Heart left ventricle (tissue), 16 donors: Measurements from ENCODE around the gene TMEM271. TPM values are rescaled to one million over a fixed set of nuclear protein-coding genes. Genes with fewer than 3 reads are reported as not detected.

Source experiments
- ATAC-seq, 4 donors: fragments of 200-7000 bp; cut with Tn5 transposase; one replicate each; pipeline ENCODE4 v1.9.1; 2020 to 2022; ENCODE audit warnings: moderate library complexity in 4 of 4, mild to moderate bottlenecking in 3 of 4, moderate number of reproducible peaks in 1 of 4
- DNase-seq, 5 donors: peaks; one replicate each; pipeline ENCODE4 v3.0.0-alpha.2; 2020
- H3K27ac ChIP-seq, 12 donors: fragments of 200-600 bp; sonication (generic) in 4 of 12; one replicate each; pipeline versions ENCODE4 v1.5.0 to v1.8.0; 2016 to 2022; ENCODE audit warnings: mild to moderate bottlenecking in 2 of 12
- H3K27me3 ChIP-seq, 9 donors: fragments of 200-600 bp; sonication (generic) in 2 of 9; one replicate each; pipeline versions ENCODE4 v1.5.1 to v1.8.0; 2016 to 2022; ENCODE audit warnings: mild to moderate bottlenecking in 3 of 9
- H3K36me3 ChIP-seq, 9 donors: fragments of 200-600 bp; sonication (generic) in 2 of 9; one replicate each; pipeline versions ENCODE4 v1.5.0 to v1.8.0; 2018 to 2022; ENCODE audit warnings: mild to moderate bottlenecking in 2 of 9
- H3K4me1 ChIP-seq, 12 donors: fragments of 200-600 bp; sonication (generic) in 4 of 12; one replicate each; pipeline versions ENCODE4 v1.5.0 to v1.8.0; 2016 to 2022; ENCODE audit warnings: mild to moderate bottlenecking in 3 of 12
- H3K4me3 ChIP-seq, 12 donors: fragments of 200-600 bp; sonication (generic) in 4 of 12; one replicate each; pipeline versions ENCODE4 v1.5.0 to v1.8.0; 2017 to 2022; ENCODE audit warnings: mild to moderate bottlenecking in 9 of 12, moderate library complexity in 4 of 12
- H3K9me3 ChIP-seq, 12 donors: fragments of 200-600 bp; sonication (generic) in 4 of 12; one replicate each; pipeline versions ENCODE4 v1.5.0 to v1.8.0; 2016 to 2022; ENCODE audit warnings: mild to moderate bottlenecking in 1 of 12
- CTCF ChIP-seq, 12 donors: fragments of 200-600 bp; sonication (generic) in 4 of 12; IDR thresholded peaks; one replicate each; pipeline versions ENCODE4 v1.5.0 to v1.8.0; 2018 to 2022; ENCODE audit warnings: antibody characterized with exemption in 12 of 12, mild to moderate bottlenecking in 5 of 12
- POLR2A ChIP-seq, 2 donors: fragments of 450-650 bp; IDR thresholded peaks; one replicate each; pipeline ENCODE4 v1.6.1; 2017; ENCODE audit warnings: antibody characterized with exemption in 2 of 2, mild to moderate bottlenecking in 2 of 2, moderate library complexity in 2 of 2
- WGBS, 4 donors: extraction: QIAGEN DNeasy Blood & Tissue Kit in 2 of 4; methylation state at CpG; one replicate each; pipeline versions ENCODE4 v1.1.5 to v1.1.7; 2013 to 2018; 5-methylcytosine and 5-hydroxymethylcytosine counted together
- intact Hi-C, 10 donors: fragments of 100-400 bp; cut with DNase I; formaldehyde crosslinking; loops; one replicate each; pipeline versions ENCODE4 v1.11.1 to v1.14.2; 2022
- polyA plus RNA-seq, 2 donors: library from polyadenylated mRNA; stranded (reverse); fragments of 200-250 nt; gene quantifications; one replicate each; pipeline ENCODE4 v1.2.3, GENCODE V29; 2013
- total RNA-seq, 9 donors: library from RNA; depleted of rRNA in 2 of 9; stranded (reverse); fragments of >200 nt in 2 of 9; fragmentation: NEBNext Ultra II Directional in 3 of 9; extraction: Animal tissue kit (Norgen Biotek cat#: 25700) in 3 of 9; gene quantifications; one replicate each; pipeline versions ENCODE4 v1.1.0 to v1.2.4, GENCODE V29; 2016 to 2023
- donor health status: ischemic (EF 13 %, LVEDD 7.1; RV severe dilation, severe dysfunction).
- donor health status: healthy with polysubstance abuse.
- donor health status: DM: no; HTN: yes; CAD: no.
- donor health status: DM: no; HTN: no; CAD: no.
- donor health status: ischemic (EF 25% LVEDD 6.9; RV normal size, moderate dysfunction).
- donor health status: ischemic (EF 25% LVEDD 5.7; RV mildly dilated, moderate dysfunction).
- donor health status: healthy.
- donor health status: DM: yes; HTN: yes; CAD: no.
- donor health status: ischemic (EF 35%, LVEDD 5.7; RV mildly dilated, moderate dysfunction).
- donor health status: nonischemic (EF 11% LVEDD 7.7; RV severe dilation, severe dysfunction).
- donor health status: DM: yes; HTN: yes; CAD: no.
- donor health status: PGD.
- donor health status: ischemic (EF 29% LVEDD 5.4; RV normal size, mild dysfunction).
- donor health status: nonischemic (EF 23%, LVEDD 6.1; RV moderate dilation, normal function).

The TMEM271 gene
- total and polyA plus RNA-seq, 11 donors, result not detected

DNA sequence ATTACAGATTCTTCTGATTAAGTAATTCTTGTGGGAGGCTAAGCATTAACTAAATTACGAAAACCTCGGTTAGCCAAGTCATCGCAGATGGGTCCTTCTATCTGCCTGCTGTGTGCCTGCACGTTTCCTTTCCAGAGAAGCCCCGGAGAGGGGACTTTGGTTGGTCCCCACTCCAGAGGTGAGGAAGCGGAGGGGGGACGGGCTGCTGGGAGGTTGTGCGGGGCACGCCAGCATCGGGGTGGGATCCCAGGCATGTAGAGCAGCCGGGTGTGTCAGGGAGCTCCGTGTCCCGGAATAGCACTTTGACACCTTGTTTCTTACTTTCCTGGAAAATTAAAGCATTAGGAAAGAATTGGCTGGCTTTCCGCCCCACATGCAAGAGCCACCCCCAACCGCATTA is 50.4 kb downstream of the TMEM271 start:
- Histone ChIP-seq H3K4me1 (no peaks in the 10 kb centered on the region), H3K9me3 (no peaks in the 10 kb centered on the region), H3K36me3 (peaks cover 3 to 100% (median 94%) of the 10 kb centered on the region in 9 donors), H3K27me3 (no peaks in the 10 kb centered on the region), H3K4me3 (no peak overlapping the region), H3K27ac (no peak overlapping the region)
- 93 to 97% (median 96%) methylated on average over 15 of the region's 15 CpGs for WGBS, 4 donors
- DNase-seq, result no peak
- intact Hi-C loops, result no loop called here
- no peak for ATAC-seq
- TF ChIP-seq CTCF (IDR thresholded peaks at IDR 0.05) (no peak), POLR2A (IDR thresholded peaks at IDR 0.05) (no peak)

DNA sequence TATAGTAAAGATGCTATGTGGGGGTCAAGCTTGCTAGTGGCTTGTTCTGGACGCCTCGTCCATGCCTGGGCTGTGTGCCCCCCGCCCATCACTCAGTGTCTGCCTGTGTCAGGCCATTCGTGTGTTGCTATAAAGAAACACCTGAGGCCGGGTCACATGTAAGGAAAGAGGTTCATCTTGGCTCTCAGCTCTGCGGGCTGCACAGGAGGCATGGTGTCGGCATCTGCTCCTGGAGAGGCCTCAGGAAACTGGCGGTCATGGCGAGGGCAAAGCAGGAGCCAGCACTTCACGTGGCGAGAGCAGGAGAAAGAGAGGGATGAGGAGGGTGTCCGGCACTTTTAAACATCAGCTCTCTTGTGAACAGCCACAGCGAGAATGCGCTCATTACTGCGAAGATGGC is 51.9 kb downstream of the TMEM271 start:
- peaks cover 0 to 91% (median 81%) of the 10 kb centered on the region in 9 donors for H3K36me3 ChIP-seq
- no peak for ATAC-seq
- no peak for TF ChIP-seq POLR2A (IDR thresholded peaks at IDR 0.05)
- no peak for TF ChIP-seq CTCF (IDR thresholded peaks at IDR 0.05)
- intact Hi-C loops, result no loop called here
- DNase-seq, result no peak
- H3K4me1 ChIP-seq, result no peaks in the 10 kb centered on the region
- H3K9me3 ChIP-seq, result no peaks in the 10 kb centered on the region
- H3K4me3 ChIP-seq, result no peak overlapping the region
- H3K27ac ChIP-seq, result no peak overlapping the region
- H3K27me3 ChIP-seq, result no peaks in the 10 kb centered on the region
- 94 to 97% (median 95%) methylated on average over 15 of the region's 15 CpGs for WGBS, 4 donors

Other genes with a start within 250 kb of the TMEM271 start
- gene ZNF141, start 238.5 kb downstream of the TMEM271 start, total RNA-seq, result 10 to 100 TPM in 2 of 9 donors, 1 to 10 TPM in 7; 3.3 to 12.5 (median 8.7) TPM
- gene ZNF141, start 238.5 kb downstream of the TMEM271 start, polyA plus RNA-seq, result 1 to 10 TPM; 2.6 to 3.0 TPM
- gene ZNF721, start 77.1 kb downstream of the TMEM271 start, total RNA-seq, result 10 to 100 TPM in 7 of 9 donors, 1 to 10 TPM in 2; 5.5 to 20.3 (median 12.5) TPM
- 1 to 10 TPM; 8.0 to 8.2 TPM for gene ZNF721, start 77.1 kb downstream of the TMEM271 start, polyA plus RNA-seq
- gene PIGG, start 77.1 kb downstream of the TMEM271 start, total RNA-seq, result 10 to 100 TPM; 11.2 to 26.9 (median 14.9) TPM
- gene PIGG, start 77.1 kb downstream of the TMEM271 start, polyA plus RNA-seq, result 10 to 100 TPM; 14.0 to 19.4 TPM
- 1 to 10 TPM in 8 of 9 donors, under 1 TPM in 1; 0.98 to 8.4 (median 3.6) TPM for gene PDE6B, start 49.3 kb upstream of the TMEM271 start, total RNA-seq
- gene PDE6B, start 49.3 kb upstream of the TMEM271 start, polyA plus RNA-seq, result 1 to 10 TPM in 1 of 2 donors, under 1 TPM in 1; 0.61 to 1.9 TPM
- 100 to 1,000 TPM; 210 to 906 (median 800) TPM for gene ATP5ME, start 98.0 kb upstream of the TMEM271 start, total RNA-seq
- gene ATP5ME, start 98.0 kb upstream of the TMEM271 start, polyA plus RNA-seq, result 1,000 to 10,000 TPM in 1 of 2 donors, 100 to 1,000 TPM in 1; 552 to 2,413 TPM
- gene MYL5, start 98.2 kb upstream of the TMEM271 start, total RNA-seq, result 10 to 100 TPM in 2 of 9 donors, 1 to 10 TPM in 7; 1.4 to 12.9 (median 5.6) TPM
- gene MYL5, start 98.2 kb upstream of the TMEM271 start, polyA plus RNA-seq, result 1 to 10 TPM; 2.0 to 4.4 TPM
- gene SLC49A3, start 112.9 kb upstream of the TMEM271 start, total RNA-seq, result 10 to 100 TPM in 3 of 9 donors, 1 to 10 TPM in 6; 5.6 to 20.5 (median 8.9) TPM
- gene SLC49A3, start 112.9 kb upstream of the TMEM271 start, polyA plus RNA-seq, result 1 to 10 TPM; 5.2 to 9.8 TPM
- gene PCGF3, start 129.5 kb upstream of the TMEM271 start, total RNA-seq, result 10 to 100 TPM; 16.2 to 45.7 (median 21.8) TPM
- gene PCGF3, start 129.5 kb upstream of the TMEM271 start, polyA plus RNA-seq, result 10 to 100 TPM; 24.7 to 26.6 TPM
- 1 to 10 TPM in 7 of 9 donors, under 1 TPM in 2; 0.75 to 7.0 (median 3.3) TPM for gene CPLX1, start 249.8 kb upstream of the TMEM271 start, total RNA-seq
- gene CPLX1, start 249.8 kb upstream of the TMEM271 start, polyA plus RNA-seq, result 1 to 10 TPM; 1.5 to 5.9 TPM